ENCODE measurements around the gene PPM1K.

Gene PPM1K

GRCh38 chr4:88257726-88258125, 26.6 kb downstream of the PPM1K start:
- no CpG with 5 or more reads among the region's 2 CpGs for WGBS (ENCODE audit: extremely low coverage, insufficient coverage, insufficient read length)
- H3K27me3 ChIP-seq (ENCODE audit: insufficient read depth, low read length): no peaks in the 10 kb centered on the region
- H2AK5ac ChIP-seq (ENCODE audit: low read length): no peak overlapping the region

DNA sequence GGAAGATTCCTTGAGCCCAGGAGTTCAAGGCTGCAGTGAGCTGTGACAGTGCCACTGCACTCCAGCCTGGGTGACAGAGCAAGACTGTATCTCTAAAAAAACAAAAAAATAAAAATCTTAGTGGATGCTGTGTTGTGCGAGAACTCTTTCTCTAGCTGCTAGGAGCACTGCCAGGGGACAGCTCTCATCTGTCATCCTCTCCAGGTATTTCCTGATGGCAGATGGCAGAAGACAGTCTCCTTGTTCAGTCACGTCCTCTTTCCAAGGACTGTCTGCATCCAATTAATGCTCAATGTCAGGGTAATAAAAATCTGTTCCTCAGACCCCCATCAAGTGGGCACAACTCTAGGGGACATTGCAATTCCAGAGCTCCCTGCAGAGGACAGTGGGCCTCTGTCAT, 29.2 kb downstream of the PPM1K start:
- Histone ChIP-seq H3K9ac (ENCODE audit: low read length) (no peak overlapping the region), H2AK5ac (ENCODE audit: low read length) (no peak overlapping the region), H4K12ac (ENCODE audit: low read depth, low read length) (no peak overlapping the region), H3K27me3 (ENCODE audit: insufficient read depth, low read length) (no peaks in the 10 kb centered on the region), H4K8ac (ENCODE audit: low read depth, low read length) (no peak overlapping the region), H3K4ac (ENCODE audit: low read depth, low read length) (no peak overlapping the region), H2BK12ac (ENCODE audit: low read length) (no peak overlapping the region), H3K79me2 (ENCODE audit: control insufficient read depth, insufficient read depth, low read length, poor library complexity) (no peaks in the 10 kb centered on the region), H3K18ac (ENCODE audit: low read length) (no peak overlapping the region), H2AFZ (ENCODE audit: insufficient read depth, low read length, poor library complexity) (no peak overlapping the region), H4K91ac (ENCODE audit: low read depth, low read length) (no peak overlapping the region), H3K27ac (ENCODE audit: low read depth, low read length) (no peak overlapping the region), H3K4me1 (ENCODE audit: control insufficient read depth in 1 of 2, insufficient read depth in 2 of 2, low read length in 2 of 2) (no peaks in the 10 kb centered on the region), H3K4me2 (ENCODE audit: low read length) (no peak overlapping the region), H3K9me3 (ENCODE audit: insufficient read depth, low read depth, low read length) (no peaks in the 10 kb centered on the region), H3K23ac (ENCODE audit: low read length) (no peak overlapping the region), H3K79me1 (ENCODE audit: low read length) (no peaks in the 10 kb centered on the region), H3K14ac (ENCODE audit: low read length) (no peak overlapping the region), H2BK120ac (ENCODE audit: insufficient read depth, low read length, poor library complexity) (no peak overlapping the region), H2BK5ac (ENCODE audit: low read depth, low read length, poor library complexity) (no peak overlapping the region), H3K4me3 (ENCODE audit: low read depth, low read length) (no peak overlapping the region), H3K36me3 (ENCODE audit: control insufficient read depth in 1 of 2, insufficient read depth in 2 of 2, low read length in 2 of 2) (no peaks in the 10 kb centered on the region)
- no peak for DNase-seq
- no CpG with 5 or more reads among the region's 2 CpGs for WGBS (ENCODE audit: extremely low coverage, insufficient coverage, insufficient read length)

More at GRCh38 chr4:88257726-88258125, 26.6 kb downstream of the PPM1K start:
- no peak overlapping the region for H3K14ac ChIP-seq (ENCODE audit: low read length)
- DNase-seq: no peak
- H2BK5ac ChIP-seq (ENCODE audit: low read depth, low read length, poor library complexity): no peak overlapping the region
- no peak overlapping the region for H3K4me2 ChIP-seq (ENCODE audit: low read length)
- no peak overlapping the region for H3K27ac ChIP-seq (ENCODE audit: low read depth, low read length)
- H2BK12ac ChIP-seq (ENCODE audit: low read length): no peak overlapping the region
- no peaks in the 10 kb centered on the region for H3K79me1 ChIP-seq (ENCODE audit: low read length)
- no peak overlapping the region for H3K18ac ChIP-seq (ENCODE audit: low read length)
- H3K79me2 ChIP-seq (ENCODE audit: control insufficient read depth, insufficient read depth, low read length, poor library complexity): no peaks in the 10 kb centered on the region
- H2BK120ac ChIP-seq (ENCODE audit: insufficient read depth, low read length, poor library complexity): no peak overlapping the region
- no peaks in the 10 kb centered on the region for H3K36me3 ChIP-seq (ENCODE audit: control insufficient read depth in 1 of 2, insufficient read depth in 2 of 2, low read length in 2 of 2)
- no peaks in the 10 kb centered on the region for H3K4me1 ChIP-seq (ENCODE audit: control insufficient read depth in 1 of 2, insufficient read depth in 2 of 2, low read length in 2 of 2)
- no peak overlapping the region for H4K12ac ChIP-seq (ENCODE audit: low read depth, low read length)
- no peak overlapping the region for H4K91ac ChIP-seq (ENCODE audit: low read depth, low read length)
- no peaks in the 10 kb centered on the region for H3K9me3 ChIP-seq (ENCODE audit: insufficient read depth, low read depth, low read length)
- H3K9ac ChIP-seq (ENCODE audit: low read length): no peak overlapping the region
- no peak overlapping the region for H3K4me3 ChIP-seq (ENCODE audit: low read depth, low read length)
- no peak overlapping the region for H2AFZ ChIP-seq (ENCODE audit: insufficient read depth, low read length, poor library complexity)
- no peak overlapping the region for H3K4ac ChIP-seq (ENCODE audit: low read depth, low read length)
- H3K23ac ChIP-seq (ENCODE audit: low read length): no peak overlapping the region
- no peak overlapping the region for H4K8ac ChIP-seq (ENCODE audit: low read depth, low read length)

GRCh38 chr4:88251924-88252323, 32.4 kb downstream of the PPM1K start:
- Histone ChIP-seq H3K79me2 (ENCODE audit: control insufficient read depth, insufficient read depth, low read length, poor library complexity) (no peaks in the 10 kb centered on the region), H3K18ac (ENCODE audit: low read length) (no peak overlapping the region), H3K27me3 (ENCODE audit: insufficient read depth, low read length) (no peaks in the 10 kb centered on the region), H3K14ac (ENCODE audit: low read length) (no peak overlapping the region), H3K4ac (ENCODE audit: low read depth, low read length) (no peak overlapping the region), H2BK5ac (ENCODE audit: low read depth, low read length, poor library complexity) (no peak overlapping the region), H2AFZ (ENCODE audit: insufficient read depth, low read length, poor library complexity) (no peak overlapping the region), H3K4me1 (ENCODE audit: control insufficient read depth in 1 of 2, insufficient read depth in 2 of 2, low read length in 2 of 2) (no peaks in the 10 kb centered on the region), H4K8ac (ENCODE audit: low read depth, low read length) (no peak overlapping the region), H3K4me3 (ENCODE audit: low read depth, low read length) (no peak overlapping the region), H3K4me2 (ENCODE audit: low read length) (no peak overlapping the region), H3K9me3 (ENCODE audit: insufficient read depth, low read depth, low read length) (no peaks in the 10 kb centered on the region), H4K12ac (ENCODE audit: low read depth, low read length) (no peak overlapping the region), H3K23ac (ENCODE audit: low read length) (no peak overlapping the region), H2BK12ac (ENCODE audit: low read length) (no peak overlapping the region), H3K79me1 (ENCODE audit: low read length) (no peaks in the 10 kb centered on the region), H3K27ac (ENCODE audit: low read depth, low read length) (no peak overlapping the region), H2AK5ac (ENCODE audit: low read length) (no peak overlapping the region), H3K36me3 (ENCODE audit: control insufficient read depth in 1 of 2, insufficient read depth in 2 of 2, low read length in 2 of 2) (no peaks in the 10 kb centered on the region), H3K9ac (ENCODE audit: low read length) (no peak overlapping the region), H4K91ac (ENCODE audit: low read depth, low read length) (no peak overlapping the region), H2BK120ac (ENCODE audit: insufficient read depth, low read length, poor library complexity) (no peak overlapping the region)
- no peak for DNase-seq
- WGBS (ENCODE audit: extremely low coverage, insufficient coverage, insufficient read length): no CpG with 5 or more reads among the region's 3 CpGs

- Histone ChIP-seq H3K4ac (ENCODE audit: low read depth, low read length) (no peak overlapping the region), H3K4me1 (ENCODE audit: control insufficient read depth in 1 of 2, insufficient read depth in 2 of 2, low read length in 2 of 2) (no peaks in the 10 kb centered on the region), H3K4me3 (ENCODE audit: low read depth, low read length) (no peak overlapping the region), H3K4me2 (ENCODE audit: low read length) (no peak overlapping the region), H3K27me3 (ENCODE audit: insufficient read depth, low read length) (no peaks in the 10 kb centered on the region), H2BK120ac (ENCODE audit: insufficient read depth, low read length, poor library complexity) (no peak overlapping the region), H3K9ac (ENCODE audit: low read length) (no peak overlapping the region), H2AFZ (ENCODE audit: insufficient read depth, low read length, poor library complexity) (no peak overlapping the region), H3K27ac (ENCODE audit: low read depth, low read length) (no peak overlapping the region), H3K79me1 (ENCODE audit: low read length) (no peaks in the 10 kb centered on the region), H2AK5ac (ENCODE audit: low read length) (no peak overlapping the region), H3K9me3 (ENCODE audit: insufficient read depth, low read depth, low read length) (no peaks in the 10 kb centered on the region), H3K36me3 (ENCODE audit: control insufficient read depth in 1 of 2, insufficient read depth in 2 of 2, low read length in 2 of 2) (no peaks in the 10 kb centered on the region), H3K79me2 (ENCODE audit: control insufficient read depth, insufficient read depth, low read length, poor library complexity) (no peaks in the 10 kb centered on the region), H2BK12ac (ENCODE audit: low read length) (no peak overlapping the region), H2BK5ac (ENCODE audit: low read depth, low read length, poor library complexity) (no peak overlapping the region), H3K18ac (ENCODE audit: low read length) (no peak overlapping the region), H4K91ac (ENCODE audit: low read depth, low read length) (no peak overlapping the region), H3K14ac (ENCODE audit: low read length) (no peak overlapping the region), H4K12ac (ENCODE audit: low read depth, low read length) (no peak overlapping the region), H3K23ac (ENCODE audit: low read length) (no peak overlapping the region), H4K8ac (ENCODE audit: low read depth, low read length) (no peak overlapping the region)
- no peak for DNase-seq
- WGBS (ENCODE audit: extremely low coverage, insufficient coverage, insufficient read length): no CpG with 5 or more reads among the region's 3 CpGs
These were observed 37.2 kb downstream of the PPM1K start for GRCh38 chr4:88247148-88247547.

Measured in trophoblast cell (in vitro differentiated cells and primary cell).